ENCODE results near the gene MTFR2.
"Not testable (repeated sequence)": the region's sequence is repeated elsewhere in the genome, so short reads cannot be mapped to it uniquely, and the experiment has no call there.

Gene MTFR2

DNA sequence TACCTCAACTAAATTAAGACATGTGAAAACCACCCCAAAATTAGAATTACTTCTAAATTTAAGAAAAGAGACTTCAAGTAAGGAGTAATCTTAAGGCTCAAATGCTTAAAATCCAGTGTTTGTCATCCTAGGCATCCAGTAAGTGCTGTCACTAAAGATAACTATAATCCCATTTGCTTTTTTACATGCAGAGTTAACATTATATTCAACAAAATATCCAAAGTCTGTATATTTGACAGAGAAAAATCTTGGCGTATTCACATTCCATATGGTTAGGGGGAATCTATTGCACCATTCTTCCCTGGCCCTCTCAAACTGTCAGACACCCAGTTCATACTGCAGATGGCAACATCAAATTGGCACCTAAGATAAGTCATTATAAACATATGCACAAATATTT, 17.4 kb downstream of the MTFR2 start:
- DNase-seq: no peak

- DNase-seq: no peak
Measured at GRCh38 chr6:136230219-136230853, 19.8 kb downstream of the MTFR2 start.

- no peak for DNase-seq
Measured at GRCh38 chr6:136228814-136229213, 21.3 kb downstream of the MTFR2 start.

DNA sequence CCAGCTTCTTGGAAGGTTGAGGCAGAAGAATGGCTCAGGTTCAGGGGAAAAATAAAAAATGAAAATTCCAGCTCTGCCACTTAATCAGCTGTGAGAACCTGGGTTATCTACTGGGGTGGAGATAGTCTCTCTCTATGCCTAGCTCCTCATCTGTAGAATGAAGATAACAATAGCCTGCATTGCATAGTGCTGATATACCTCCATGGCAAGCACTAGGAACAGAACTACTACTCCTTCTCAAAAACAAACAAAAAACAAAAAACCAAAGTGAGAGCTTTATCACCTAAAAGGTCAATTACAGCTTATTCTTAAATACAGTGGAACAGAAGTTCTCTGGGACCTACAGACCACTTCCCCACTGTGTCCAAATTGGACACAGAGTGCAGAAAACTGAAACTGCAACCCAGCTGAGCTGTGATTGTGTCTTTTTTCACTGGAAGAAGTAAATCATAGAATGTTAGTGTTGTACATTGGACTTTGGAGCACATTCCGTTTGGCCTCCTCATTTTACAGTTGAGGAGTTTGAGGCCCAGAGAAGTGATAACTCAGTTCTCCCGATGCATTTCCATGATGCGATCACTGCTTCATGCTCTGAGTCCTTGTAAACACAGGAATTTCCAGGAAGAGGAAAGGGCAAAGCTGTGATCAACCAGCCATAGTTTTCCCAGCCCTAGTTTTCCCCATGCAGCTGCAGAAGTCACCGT, 23.3 kb downstream of the MTFR2 start:
- DNase-seq: no peak

- DNase-seq: peak in 1 of 2 experiments; percentile 8
Measured at GRCh38 chr6:136226027-136226673, 24.0 kb downstream of the MTFR2 start.

- DNase-seq: no peak
Measured at GRCh38 chr6:136225496-136225895, 24.6 kb downstream of the MTFR2 start.

GRCh38 chr6:136224974-136225373, 25.1 kb downstream of the MTFR2 start:
- DNase-seq: not testable (repeated sequence)

DNA sequence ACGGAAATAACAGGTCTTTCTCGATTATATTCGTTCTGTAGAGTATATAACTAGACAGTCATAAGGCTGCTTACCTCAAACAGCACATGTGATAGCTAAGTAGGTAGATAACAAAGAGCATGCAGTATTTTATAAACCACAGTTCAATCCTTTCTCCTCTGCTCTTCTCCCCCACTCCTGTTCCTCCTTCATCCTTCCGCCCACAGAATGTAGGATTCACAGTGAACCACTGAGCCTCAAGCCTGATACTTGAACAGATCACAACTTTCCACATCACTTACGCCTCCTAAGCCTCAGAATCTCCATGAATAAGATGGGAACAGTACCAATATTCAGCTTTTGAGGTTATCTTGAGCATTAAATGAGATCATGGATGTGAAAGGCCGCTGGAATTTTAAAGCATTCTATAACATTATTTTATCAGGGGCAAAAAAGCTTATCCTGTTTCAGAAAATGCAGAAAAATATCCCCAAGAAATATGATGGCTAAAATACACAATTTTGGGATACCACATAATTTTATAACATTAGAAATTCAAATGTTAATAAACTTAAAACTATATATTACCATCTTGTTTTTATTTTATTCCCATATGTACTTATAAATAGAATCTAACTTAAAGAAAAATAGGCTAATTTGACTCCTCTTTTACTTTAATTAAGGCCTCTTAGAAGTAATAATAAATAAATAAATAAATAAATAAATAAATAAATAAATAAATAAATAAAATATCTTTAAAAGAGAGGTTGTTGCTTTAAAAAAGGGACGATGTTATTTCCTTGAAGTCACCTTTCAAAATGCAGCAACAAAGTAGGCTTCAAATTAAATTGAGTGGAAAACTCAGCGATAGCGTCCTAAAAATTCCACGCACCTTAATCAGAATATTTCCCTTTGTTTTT, 33.4 kb downstream of the MTFR2 start:
- no peak for DNase-seq

- DNase-seq: no peak
Measured at GRCh38 chr6:136213853-136214252, 36.3 kb downstream of the MTFR2 start.

- no peak for DNase-seq
Measured at GRCh38 chr6:136213012-136213539, 37.0 kb downstream of the MTFR2 start.

DNA sequence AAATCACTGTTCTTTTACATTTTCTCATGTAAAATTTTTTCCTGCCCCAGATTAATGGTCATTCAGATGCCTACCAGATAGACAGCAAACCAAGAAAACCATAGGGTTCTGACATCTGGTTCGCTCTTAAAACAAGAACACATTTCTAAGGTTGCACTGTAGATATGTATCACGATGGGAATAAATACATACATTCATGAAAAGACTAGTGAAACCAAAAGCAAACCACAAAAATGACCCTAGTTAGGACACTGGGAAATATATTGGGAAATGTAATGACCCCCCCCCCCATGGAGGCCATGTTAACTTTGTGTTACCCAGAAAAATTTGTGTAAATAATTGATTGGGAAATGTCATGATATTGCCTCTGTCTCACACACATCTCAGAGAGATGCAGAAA, 37.5 kb downstream of the MTFR2 start:
- no peak for DNase-seq

DNA sequence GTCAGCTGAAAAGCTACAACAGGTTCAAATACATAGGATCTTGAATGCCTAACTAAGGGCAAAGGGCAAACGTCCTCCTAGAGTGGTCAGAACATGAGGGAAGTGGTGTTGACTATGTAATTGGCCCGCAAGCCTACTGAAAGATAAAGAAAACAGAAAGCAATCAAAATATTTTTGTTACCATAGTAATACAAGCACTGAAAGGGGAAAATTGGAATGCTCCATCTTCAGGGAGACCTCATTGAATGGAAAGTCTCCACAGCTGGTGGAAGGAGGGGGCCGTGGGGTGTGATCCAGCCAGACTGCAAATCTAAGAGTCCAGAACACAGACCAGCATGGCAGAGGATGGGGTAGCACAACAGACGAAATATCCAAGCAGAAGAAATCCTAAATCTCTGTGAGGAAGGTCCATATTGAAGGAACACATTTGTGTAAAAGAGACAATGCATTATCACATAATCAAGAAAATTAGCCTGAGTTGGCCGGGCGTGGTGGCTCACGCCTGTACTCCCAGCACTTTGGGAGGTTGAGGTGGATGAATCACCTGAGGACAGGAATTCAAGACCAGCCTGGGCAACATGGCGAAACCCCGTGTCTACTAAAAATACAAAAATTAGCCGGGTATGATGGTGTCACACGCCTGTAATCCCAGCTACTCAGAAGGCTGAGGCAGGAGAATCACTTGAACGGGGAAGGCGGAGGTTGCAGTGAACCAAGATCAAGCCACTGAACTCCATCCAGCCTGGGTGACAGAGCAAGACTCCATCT, 39.5 kb downstream of the MTFR2 start:
- DNase-seq: no peak

- DNase-seq: no peak
Measured at GRCh38 chr6:136209496-136209895, 40.6 kb downstream of the MTFR2 start.

DNA sequence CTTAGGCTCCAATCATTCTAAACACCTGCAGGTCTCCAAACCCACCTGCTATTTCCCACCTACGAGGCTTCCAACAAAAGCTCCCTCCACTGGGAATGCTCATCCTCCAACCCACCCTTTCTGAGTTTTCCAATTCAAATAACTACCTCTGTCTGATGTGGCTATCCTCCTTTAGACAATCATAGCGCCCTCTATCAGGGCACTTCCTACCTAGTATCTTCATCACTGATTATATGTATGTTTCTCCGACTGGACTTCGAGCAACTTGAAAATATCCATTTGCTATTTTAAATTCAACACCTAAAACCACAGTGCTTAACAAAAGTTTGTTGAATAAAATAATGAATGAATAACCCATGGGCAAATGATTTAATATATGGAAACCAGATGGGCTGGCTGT, 41.3 kb downstream of the MTFR2 start:
- no peak for DNase-seq

DNA sequence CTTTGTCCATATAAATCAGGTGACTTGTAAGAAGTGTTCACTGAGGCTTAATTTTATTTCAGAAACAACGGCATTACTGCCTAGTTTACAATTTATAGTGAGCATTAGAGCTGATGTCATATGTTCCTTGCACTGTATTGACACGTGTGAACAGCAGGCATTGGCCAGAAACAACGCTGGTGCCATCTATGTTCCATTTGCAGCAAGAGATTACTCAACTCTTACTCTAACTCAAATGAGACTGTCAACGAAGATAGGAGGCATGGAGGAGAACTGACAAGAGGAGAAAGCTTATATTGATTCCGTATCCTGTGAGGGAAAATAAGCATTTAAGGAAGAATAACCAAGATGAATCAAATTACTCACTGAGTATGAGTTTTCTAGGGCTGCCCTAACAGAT, 48.4 kb downstream of the MTFR2 start:
- no peak for DNase-seq

DNA sequence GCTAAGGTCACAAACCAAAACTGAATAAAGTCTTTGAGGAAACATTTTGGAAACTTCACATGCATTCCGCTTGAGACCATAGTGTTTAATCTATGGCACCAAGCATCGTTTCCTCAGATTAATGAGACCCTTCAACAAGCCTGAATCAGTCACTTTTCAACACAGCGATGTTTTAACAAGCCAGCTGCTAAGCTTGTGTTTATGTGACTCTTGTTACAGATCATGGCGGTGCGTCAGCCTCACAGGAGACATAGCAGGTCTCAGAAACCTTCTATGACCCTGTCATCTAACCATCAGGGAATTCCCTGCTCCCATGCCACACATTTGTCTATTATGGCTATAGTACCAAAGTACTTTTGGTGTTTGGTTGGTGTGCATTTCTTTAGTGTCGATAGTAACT, 57.2 kb downstream of the MTFR2 start:
- DNase-seq: no peak

DNA sequence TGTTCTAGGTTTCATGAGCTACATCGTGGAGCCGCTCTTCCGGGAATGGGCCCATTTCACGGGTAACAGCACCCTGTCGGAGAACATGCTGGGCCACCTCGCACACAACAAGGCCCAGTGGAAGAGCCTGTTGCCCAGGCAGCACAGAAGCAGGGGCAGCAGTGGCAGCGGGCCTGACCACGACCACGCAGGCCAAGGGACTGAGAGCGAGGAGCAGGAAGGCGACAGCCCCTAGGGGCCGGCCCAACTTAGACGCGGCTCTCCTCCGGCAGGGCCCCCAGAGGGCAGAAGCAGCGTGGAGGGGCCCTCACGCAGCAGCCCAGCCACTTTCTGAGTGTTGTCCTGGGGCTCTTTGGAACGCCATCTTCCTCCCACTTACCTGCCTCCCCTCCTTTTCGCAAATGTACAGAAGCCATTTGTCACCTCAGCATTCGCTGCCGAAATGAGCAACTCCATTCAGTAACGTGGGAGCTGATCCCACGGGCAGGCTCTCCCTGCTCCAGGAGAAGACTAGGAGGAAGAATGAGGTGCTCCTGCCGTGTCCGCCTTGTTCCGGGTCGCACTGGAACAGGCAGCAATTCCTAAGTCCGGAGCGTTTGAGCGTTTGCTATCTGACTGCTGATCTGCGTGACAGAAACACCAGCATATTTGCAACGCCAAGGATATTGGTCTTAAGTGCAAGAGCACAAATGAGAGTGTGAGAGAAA, 58.4 kb downstream of the MTFR2 start:
- no peak for DNase-seq

- no peak for DNase-seq
Measured at GRCh38 chr6:136189104-136189503, 61.0 kb downstream of the MTFR2 start.

GRCh38 chr6:136188486-136188885, 61.6 kb downstream of the MTFR2 start:
- no peak for DNase-seq

DNA sequence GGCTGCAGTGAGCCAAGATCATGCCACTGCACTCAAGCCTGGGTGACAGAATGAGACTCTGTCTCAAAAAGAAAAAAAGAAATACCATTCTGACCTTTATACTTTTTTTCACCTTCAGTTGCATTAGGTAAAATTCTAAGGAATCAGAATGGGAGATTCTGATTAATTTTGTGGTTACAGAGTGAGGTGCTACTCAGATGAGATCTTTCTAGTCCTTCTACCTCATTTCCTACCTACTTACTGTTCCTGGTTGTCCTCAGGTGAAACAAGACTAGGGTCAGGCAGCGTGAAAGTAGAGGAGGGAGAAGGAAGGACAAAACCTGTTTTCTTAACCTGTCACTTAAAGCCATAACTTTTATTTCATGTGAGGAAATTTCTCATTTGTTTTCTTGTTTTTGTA, 63.7 kb downstream of the MTFR2 start:
- DNase-seq: no peak

DNA sequence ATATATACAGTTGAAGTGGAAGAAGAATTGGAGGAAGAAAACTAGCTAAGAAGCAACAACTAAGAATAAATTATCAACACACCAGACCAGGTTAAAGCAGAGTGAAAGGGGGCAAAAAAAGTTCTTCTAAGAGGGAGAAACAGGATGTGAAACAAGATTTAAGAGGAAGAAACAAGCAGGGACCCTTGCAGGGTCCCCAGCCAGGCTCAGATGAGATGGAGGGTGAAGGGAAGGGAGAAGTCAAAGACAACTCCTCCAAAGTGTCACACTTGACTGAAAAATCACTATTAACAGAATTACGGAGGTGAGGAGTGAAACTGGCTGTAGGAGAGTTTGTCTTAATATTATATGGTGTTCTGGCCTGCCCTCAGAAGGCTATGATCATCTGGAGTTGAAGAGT, 65.4 kb downstream of the MTFR2 start:
- no peak for DNase-seq

- no peak for DNase-seq
Measured at GRCh38 chr6:136181861-136182260, 68.2 kb downstream of the MTFR2 start.

Measured in NCI-H187 (cell line).